Liver (tissue), 9 donors: ENCODE results near the gene ITPKB. TPM values are rescaled to one million over a fixed set of nuclear protein-coding genes. Genes with fewer than 3 reads are reported as not detected.

Source experiments
- DNase-seq: peaks from one replicate; pipeline ENCODE4 v3.0.0-alpha.2; 2017; ENCODE audit warnings: low spot score
- H3K27ac ChIP-seq, 2 donors: one replicate each; pipeline ENCODE4 v1.7.0; 2013; ENCODE audit warnings: inconsistent platforms in 2 of 2, low read length in 2 of 2, control low read depth in 1 of 2, low read depth in 1 of 2, mild to moderate bottlenecking in 1 of 2
- H3K27me3 ChIP-seq, 4 donors: one replicate each; pipeline versions ENCODE4 v1.6.1 to v1.7.0; 2013; ENCODE audit warnings: low read length in 3 of 4, inconsistent platforms in 1 of 4, mild to moderate bottlenecking in 1 of 4, moderate library complexity in 1 of 4; ENCODE audit not compliant: control insufficient read depth in 4 of 4, insufficient read depth in 4 of 4
- H3K36me3 ChIP-seq, 4 donors: one replicate each; pipeline versions ENCODE4 v1.6.1 to v1.7.0; 2013; ENCODE audit warnings: low read length in 3 of 4, mild to moderate bottlenecking in 3 of 4, low read depth in 1 of 4, moderate library complexity in 1 of 4; ENCODE audit not compliant: control insufficient read depth in 4 of 4, insufficient read depth in 3 of 4
- H3K4me1 ChIP-seq, 4 donors: one replicate each; pipeline versions ENCODE4 v1.6.1 to v1.7.0; 2013; ENCODE audit warnings: low read length in 3 of 4, mild to moderate bottlenecking in 3 of 4, moderate library complexity in 1 of 4; ENCODE audit not compliant: control insufficient read depth in 4 of 4, insufficient read depth in 4 of 4
- H3K4me3 ChIP-seq, 3 donors: one replicate each; pipeline versions ENCODE4 v1.6.1 to v1.7.0; 2013; ENCODE audit warnings: low read length in 3 of 3, control low read depth in 1 of 3, low read depth in 1 of 3, mild to moderate bottlenecking in 1 of 3
- H3K9ac ChIP-seq, 2 donors: one replicate each; pipeline ENCODE4 v1.7.0; 2013; ENCODE audit warnings: low read length in 2 of 2, mild to moderate bottlenecking in 2 of 2, moderate library complexity in 2 of 2, control low read depth in 1 of 2, low read depth in 1 of 2
- H3K9me3 ChIP-seq, 4 donors: one replicate each; pipeline versions ENCODE4 v1.6.1 to v1.7.0; 2013; ENCODE audit warnings: low read length in 3 of 4; ENCODE audit not compliant: control insufficient read depth in 4 of 4
- ATF3 ChIP-seq: IDR thresholded peaks from 2 replicates; pipeline ENCODE4 v1.6.1; 2016; ENCODE audit warnings: antibody characterized with exemption
- CTCF ChIP-seq: fragments of 150-350 bp; IDR thresholded peaks from 2 replicates; pipeline ENCODE4 v1.5.1; 2017; ENCODE audit warnings: improper control_type of control experiment, low read depth, low read length; ENCODE audit not compliant: missing input control
- EGR1 ChIP-seq, 2 donors: IDR thresholded peaks; 2 replicates each; pipeline ENCODE4 v1.6.1; 2016 to 2018; ENCODE audit warnings: antibody characterized with exemption in 2 of 2, low read depth in 2 of 2
- FOXA1 ChIP-seq: IDR thresholded peaks from 2 replicates; pipeline ENCODE4 v1.6.1; 2016; ENCODE audit warnings: antibody characterized with exemption
- FOXA2 ChIP-seq: IDR thresholded peaks from 2 replicates; pipeline ENCODE4 v1.6.1; 2016; ENCODE audit warnings: antibody characterized with exemption
- HNF4A ChIP-seq, 2 donors: conservative IDR thresholded peaks; 2 replicates each; pipeline ENCODE4 v1.6.1; 2016; ENCODE audit warnings: antibody characterized with exemption in 2 of 2, mild to moderate bottlenecking in 2 of 2
- HNF4G ChIP-seq: IDR thresholded peaks from 2 replicates; pipeline ENCODE4 v1.6.1; 2016; ENCODE audit warnings: antibody characterized with exemption
- JUND ChIP-seq, 2 donors: IDR thresholded peaks; 2 replicates each; pipeline ENCODE4 v1.6.1; 2016; ENCODE audit warnings: antibody characterized with exemption in 2 of 2
- NR2F2 ChIP-seq: IDR thresholded peaks from 2 replicates; pipeline ENCODE4 v1.6.1; 2016; ENCODE audit warnings: antibody characterized with exemption
- RAD21 ChIP-seq, 2 donors: IDR thresholded peaks; 2 replicates each; pipeline ENCODE4 v1.6.1; 2016; ENCODE audit warnings: antibody characterized with exemption in 2 of 2, mild to moderate bottlenecking in 2 of 2
- RXRA ChIP-seq, 2 donors: IDR thresholded peaks; 2 replicates each; pipeline ENCODE4 v1.6.1; 2017 to 2018; ENCODE audit warnings: antibody characterized with exemption in 2 of 2, mild to moderate bottlenecking in 1 of 2
- SP1 ChIP-seq: IDR thresholded peaks from 2 replicates; pipeline ENCODE4 v1.6.1; 2018; ENCODE audit warnings: antibody characterized with exemption, mild to moderate bottlenecking
- TAF1 ChIP-seq: conservative IDR thresholded peaks from 2 replicates; pipeline ENCODE4 v1.6.1; 2016; ENCODE audit warnings: antibody characterized with exemption, mild to moderate bottlenecking
- YY1 ChIP-seq: IDR thresholded peaks from 2 replicates; pipeline ENCODE4 v1.6.1; 2016; ENCODE audit warnings: antibody characterized with exemption, mild to moderate bottlenecking
- ZBTB33 ChIP-seq: IDR thresholded peaks from 2 replicates; pipeline ENCODE4 v1.6.1; 2016; ENCODE audit warnings: antibody characterized with exemption
- WGBS: extraction: QIAGEN DNeasy Blood & Tissue Kit; methylation state at CpG from one replicate; pipeline ENCODE4 v1.1.7; 2013; 5-methylcytosine and 5-hydroxymethylcytosine counted together
- polyA plus RNA-seq, 2 donors: library from polyadenylated mRNA; stranded (reverse) in 1 of 2; unstranded in 1 of 2; fragments of 200-250 nt in 1 of 2; fragments of >200 nt in 1 of 2; fragmentation: Nextera tagmentation in 1 of 2; extraction: Ambion mirVana in 1 of 2; gene quantifications; one replicate each; pipeline versions ENCODE4 v1.2.1 to v1.2.3, GENCODE V29; 2013 to 2015
- total RNA-seq, 2 donors: library from RNA; depleted of rRNA; stranded (reverse); fragments of >200 nt; gene quantifications; one replicate each; pipeline ENCODE4 v1.2.3, GENCODE V29; 2014
- TF ChIP-seq, protein P1 (sequence below): IDR thresholded peaks from 2 replicates; pipeline ENCODE4 v1.6.1; 2016; ENCODE audit warnings: antibody characterized with exemption
- TF ChIP-seq, protein P2 (sequence below): IDR thresholded peaks from 2 replicates; pipeline ENCODE4 v1.6.1; 2016; ENCODE audit warnings: antibody characterized with exemption, mild to moderate bottlenecking
- donor health status: healthy.
- donor health status: healthy.
- donor health status: healthy.
- donor health status: healthy.
- donor health status: healthy.

ITPKB gene
- total and polyA plus RNA-seq, 4 donors, result 0.61 to 5.8 (median 3.7) TPM

GRCh38 chr1:226653311-226653921 lies 85.7 kb downstream of the ITPKB start (continued):
- TF ChIP-seq TAF1 (no peak), HNF4G (no peak), JUND (IDR thresholded peaks at IDR 0.05) (no peak), RXRA (IDR thresholded peaks at IDR 0.05) (no peak)
- TF ChIP-seq, protein P1, sequence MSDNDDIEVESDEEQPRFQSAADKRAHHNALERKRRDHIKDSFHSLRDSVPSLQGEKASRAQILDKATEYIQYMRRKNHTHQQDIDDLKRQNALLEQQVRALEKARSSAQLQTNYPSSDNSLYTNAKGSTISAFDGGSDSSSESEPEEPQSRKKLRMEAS, result no peak

DNA sequence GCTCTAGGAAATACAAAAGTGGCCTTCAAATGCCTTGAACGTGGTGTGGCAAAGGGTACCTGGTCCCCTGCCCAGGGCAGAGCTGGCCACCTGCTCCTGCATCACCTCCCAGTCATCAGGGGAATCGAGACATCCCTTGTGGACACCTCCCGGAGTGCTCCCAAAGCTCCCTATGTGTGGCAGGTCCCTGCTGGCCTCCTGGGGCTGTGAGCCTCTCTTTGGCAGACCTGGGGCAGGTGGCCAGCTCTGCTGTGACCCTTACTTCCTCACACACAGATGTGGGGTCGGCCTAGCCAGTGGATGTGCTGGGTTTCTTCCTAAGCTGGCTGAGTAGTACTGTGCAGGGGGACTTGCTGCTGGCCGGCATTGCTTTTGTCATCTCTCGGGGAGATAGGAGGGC lies 86.5 kb downstream of the ITPKB start:
- H3K27ac ChIP-seq, result no peak overlapping the region
- H3K4me3 ChIP-seq, result no peak overlapping the region
- H3K4me1 ChIP-seq, result peaks cover 0 to 16% (median 1%) of the 10 kb centered on the region in 4 donors
- no peak overlapping the region for H3K9ac ChIP-seq
- no peaks in the 10 kb centered on the region for H3K27me3 ChIP-seq
- H3K36me3 ChIP-seq, result no peaks in the 10 kb centered on the region
- DNase-seq, result no peak
- TF ChIP-seq EGR1 (IDR thresholded peaks at IDR 0.05; ENCODE audit: low read depth in 2 of 2), result no peak
- TF ChIP-seq ATF3, result no peak
- no peak for TF ChIP-seq CTCF
- no peak for TF ChIP-seq YY1
- no peak for TF ChIP-seq RXRA (IDR thresholded peaks at IDR 0.05)
- no peak for TF ChIP-seq ZBTB33
- TF ChIP-seq RAD21 (IDR thresholded peaks at IDR 0.05), result no peak
- no peak for TF ChIP-seq HNF4A (conservative IDR thresholded peaks at IDR 0.05)
- TF ChIP-seq, protein P2, sequence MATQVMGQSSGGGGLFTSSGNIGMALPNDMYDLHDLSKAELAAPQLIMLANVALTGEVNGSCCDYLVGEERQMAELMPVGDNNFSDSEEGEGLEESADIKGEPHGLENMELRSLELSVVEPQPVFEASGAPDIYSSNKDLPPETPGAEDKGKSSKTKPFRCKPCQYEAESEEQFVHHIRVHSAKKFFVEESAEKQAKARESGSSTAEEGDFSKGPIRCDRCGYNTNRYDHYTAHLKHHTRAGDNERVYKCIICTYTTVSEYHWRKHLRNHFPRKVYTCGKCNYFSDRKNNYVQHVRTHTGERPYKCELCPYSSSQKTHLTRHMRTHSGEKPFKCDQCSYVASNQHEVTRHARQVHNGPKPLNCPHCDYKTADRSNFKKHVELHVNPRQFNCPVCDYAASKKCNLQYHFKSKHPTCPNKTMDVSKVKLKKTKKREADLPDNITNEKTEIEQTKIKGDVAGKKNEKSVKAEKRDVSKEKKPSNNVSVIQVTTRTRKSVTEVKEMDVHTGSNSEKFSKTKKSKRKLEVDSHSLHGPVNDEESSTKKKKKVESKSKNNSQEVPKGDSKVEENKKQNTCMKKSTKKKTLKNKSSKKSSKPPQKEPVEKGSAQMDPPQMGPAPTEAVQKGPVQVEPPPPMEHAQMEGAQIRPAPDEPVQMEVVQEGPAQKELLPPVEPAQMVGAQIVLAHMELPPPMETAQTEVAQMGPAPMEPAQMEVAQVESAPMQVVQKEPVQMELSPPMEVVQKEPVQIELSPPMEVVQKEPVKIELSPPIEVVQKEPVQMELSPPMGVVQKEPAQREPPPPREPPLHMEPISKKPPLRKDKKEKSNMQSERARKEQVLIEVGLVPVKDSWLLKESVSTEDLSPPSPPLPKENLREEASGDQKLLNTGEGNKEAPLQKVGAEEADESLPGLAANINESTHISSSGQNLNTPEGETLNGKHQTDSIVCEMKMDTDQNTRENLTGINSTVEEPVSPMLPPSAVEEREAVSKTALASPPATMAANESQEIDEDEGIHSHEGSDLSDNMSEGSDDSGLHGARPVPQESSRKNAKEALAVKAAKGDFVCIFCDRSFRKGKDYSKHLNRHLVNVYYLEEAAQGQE, result no peak
- no peak for TF ChIP-seq JUND (IDR thresholded peaks at IDR 0.05)
- no peak for TF ChIP-seq FOXA2
- TF ChIP-seq FOXA1, result no peak
- no peak for TF ChIP-seq TAF1
- TF ChIP-seq NR2F2, result no peak
- TF ChIP-seq SP1, result no peak
- TF ChIP-seq, protein P1, result no peak
- TF ChIP-seq HNF4G, result no peak
- WGBS, result 89% methylated on average over 6 of the region's 6 CpGs
- H3K9me3 ChIP-seq, result no peaks in the 10 kb centered on the region
